GM18867 (cell line): Measurements from ENCODE around the gene CAPRIN1.
"Not testable (repeated sequence)": the region's sequence is repeated elsewhere in the genome, so short reads cannot be mapped to it uniquely, and the experiment has no call there.

Experiments
- ATAC-seq: cut with Tn5 transposase; IDR thresholded peaks from one replicate; pipeline ENCODE4 v1.9.1; 2021; ENCODE audit warnings: mild to moderate bottlenecking, moderate library complexity; ENCODE audit not compliant: unreplicated experiment

Gene CAPRIN1

GRCh38 chr11:34050581-34051348 is 766 bp upstream of the CAPRIN1 start:
- no peak for ATAC-seq

GRCh38 chr11:34052036-34052607 is 591 bp downstream of the CAPRIN1 start:
- peak; percentile 53 for ATAC-seq

- ATAC-seq = no peak
Observed at GRCh38 chr11:34052608-34053160, 1.2 kb downstream of the CAPRIN1 start.

GRCh38 chr11:34053161-34053686 is 1.7 kb downstream of the CAPRIN1 start:
- ATAC-seq = peak; percentile 37

GRCh38 chr11:34054351-34054750 is 2.8 kb downstream of the CAPRIN1 start:
- ATAC-seq = not testable (repeated sequence)

GRCh38 chr11:34055218-34056000 is 3.9 kb downstream of the CAPRIN1 start:
- ATAC-seq = no peak

- no peak for ATAC-seq
Observed at GRCh38 chr11:34056672-34057071, 5.1 kb downstream of the CAPRIN1 start.

- no peak for ATAC-seq
Observed at GRCh38 chr11:34063061-34063795, 11.7 kb downstream of the CAPRIN1 start.

- no peak for ATAC-seq
Observed at GRCh38 chr11:34064291-34064690, 12.8 kb downstream of the CAPRIN1 start.

- peak; percentile 55 for ATAC-seq
Observed at GRCh38 chr11:34065505-34066203, 14.1 kb downstream of the CAPRIN1 start.

- not testable (repeated sequence) for ATAC-seq
Observed at GRCh38 chr11:34066766-34067165, 15.2 kb downstream of the CAPRIN1 start.

- ATAC-seq = peak; percentile 48
Observed at GRCh38 chr11:34067383-34068065, 16.0 kb downstream of the CAPRIN1 start.

- peak; percentile 26 for ATAC-seq
Observed at GRCh38 chr11:34068111-34068510, 16.6 kb downstream of the CAPRIN1 start.

- ATAC-seq = not testable (repeated sequence)
Observed at GRCh38 chr11:34071306-34071705, 19.8 kb downstream of the CAPRIN1 start.

GRCh38 chr11:34072041-34072440 is 20.5 kb downstream of the CAPRIN1 start:
- no peak for ATAC-seq

GRCh38 chr11:34072832-34073231 is 21.3 kb downstream of the CAPRIN1 start:
- no peak for ATAC-seq

- ATAC-seq = no peak
Observed at GRCh38 chr11:34074391-34074790, 22.9 kb downstream of the CAPRIN1 start.

GRCh38 chr11:34075178-34075820 is 23.8 kb downstream of the CAPRIN1 start:
- ATAC-seq = no peak

GRCh38 chr11:34080609-34081008 is 29.1 kb downstream of the CAPRIN1 start:
- no peak for ATAC-seq
